HepG2 (cell line): ENCODE data around the gene MDFI. TPM values are rescaled to one million over a fixed set of nuclear protein-coding genes. Genes with fewer than 3 reads are reported as not detected.

Experiments used
- ARID2 ChIP-seq: sonication (generic); formaldehyde crosslinking; IDR thresholded peaks from 2 replicates; pipeline ENCODE4 v1.8.1; 2022; ENCODE audit warnings: mild to moderate bottlenecking, missing genetic modification reagents, borderline replicate concordance
- CHD4 ChIP-seq: fragments of 200-600 bp; sonication (generic); IDR thresholded peaks from 2 replicates; pipeline ENCODE4 v1.7.0; 2017; ENCODE audit warnings: mild to moderate bottlenecking, low read length, borderline replicate concordance
- GABPA ChIP-seq, 2 experiments: IDR thresholded peaks; 2 replicates each; pipeline ENCODE4 v1.6.1; 2011 to 2016; ENCODE audit warnings: low read depth in 2 of 2, low read length in 1 of 2, missing biosample characterization in 1 of 2, missing genetic modification characterization in 1 of 2
- GLMP ChIP-seq: sonication (generic); formaldehyde crosslinking; IDR thresholded peaks from 2 replicates; pipeline ENCODE4 v1.9.0; 2021; ENCODE audit warnings: missing genetic modification reagents, mild to moderate bottlenecking, borderline replicate concordance
- HIVEP1 ChIP-seq: sonication (generic); formaldehyde crosslinking; IDR thresholded peaks from 2 replicates; pipeline ENCODE4 v1.4.0; 2020; ENCODE audit warnings: mild to moderate bottlenecking, missing genetic modification reagents
- HMGXB4 ChIP-seq, 2 experiments: sonication (generic) in 1 of 2; formaldehyde crosslinking in 1 of 2; IDR thresholded peaks; 2 replicates each; pipeline versions ENCODE4 v1.4.0 to v1.6.1; 2018 to 2020; ENCODE audit warnings: missing genetic modification reagents in 2 of 2, borderline replicate concordance in 1 of 2, low read depth in 1 of 2, mild to moderate bottlenecking in 1 of 2, missing biosample characterization in 1 of 2
- HOXA3 ChIP-seq: sonication (generic); formaldehyde crosslinking; IDR thresholded peaks from 2 replicates; pipeline ENCODE4 v1.5.0; 2020; ENCODE audit warnings: missing genetic modification reagents
- IKZF1 ChIP-seq: fragments of 450-650 bp; IDR thresholded peaks from 2 replicates; pipeline ENCODE4 v1.7.1; 2016
- KAT2B ChIP-seq: fragments of 150-350 bp; IDR thresholded peaks from 2 replicates; pipeline ENCODE4 v1.6.1; 2014; ENCODE audit warnings: low read depth, low read length, borderline replicate concordance
- KLF16 ChIP-seq, 2 experiments: sonication (generic) in 1 of 2; formaldehyde crosslinking in 1 of 2; IDR thresholded peaks; 2 replicates each; pipeline versions ENCODE4 v1.6.1 to v1.8.0; 2016 to 2023; ENCODE audit warnings: missing genetic modification reagents in 2 of 2, missing compliant biosample characterization in 1 of 2
- NR2F2 ChIP-seq: IDR thresholded peaks from 2 replicates; pipeline ENCODE4 v1.6.1; 2012; ENCODE audit warnings: low read depth, inconsistent platforms, borderline replicate concordance
- ONECUT2 ChIP-seq: sonication (generic); formaldehyde crosslinking; IDR thresholded peaks from 2 replicates; pipeline ENCODE4 v1.4.0; 2020; ENCODE audit warnings: missing genetic modification reagents
- PHF8 ChIP-seq: sonication (generic); formaldehyde crosslinking; IDR thresholded peaks from 2 replicates; pipeline ENCODE4 v1.5.0; 2020; ENCODE audit warnings: missing genetic modification reagents
- RCOR2 ChIP-seq: IDR thresholded peaks from 2 replicates; pipeline ENCODE4 v1.6.1; 2016; ENCODE audit warnings: missing biosample characterization, missing genetic modification reagents
- SNAI1 ChIP-seq: sonication (generic); formaldehyde crosslinking; IDR thresholded peaks from 2 replicates; pipeline ENCODE4 v1.5.0; 2020; ENCODE audit warnings: mild to moderate bottlenecking, missing genetic modification reagents, borderline replicate concordance
- TARDBP ChIP-seq: sonication (generic); formaldehyde crosslinking; IDR thresholded peaks from 2 replicates; pipeline ENCODE4 v1.8.0; 2022; ENCODE audit warnings: mild to moderate bottlenecking, missing genetic modification reagents
- TBX2 ChIP-seq: sonication (generic); formaldehyde crosslinking; IDR thresholded peaks from 2 replicates; pipeline ENCODE4 v1.5.0; 2020; ENCODE audit warnings: missing genetic modification reagents, mild to moderate bottlenecking, borderline replicate concordance
- ZNF18 ChIP-seq: sonication (generic); formaldehyde crosslinking; IDR thresholded peaks from 2 replicates; pipeline ENCODE4 v1.8.0; 2022; ENCODE audit warnings: mild to moderate bottlenecking, missing genetic modification reagents; ENCODE audit not compliant: insufficient replicate concordance
- ZNF33B ChIP-seq: sonication (generic); formaldehyde crosslinking; IDR thresholded peaks from 2 replicates; pipeline ENCODE4 v1.5.1; 2020; ENCODE audit warnings: mild to moderate bottlenecking, missing genetic modification reagents
- ZNF34 ChIP-seq: sonication (generic); formaldehyde crosslinking; IDR thresholded peaks from 2 replicates; pipeline ENCODE4 v1.4.0; 2020; ENCODE audit warnings: mild to moderate bottlenecking, missing genetic modification reagents, borderline replicate concordance
- polyA plus RNA-seq, 8 experiments: library from polyadenylated mRNA; depleted of rRNA in 3 of 8; stranded (reverse) in 7 of 8; unstranded in 1 of 8; fragments of >200 nt; fragmentation: Illumina TruSeq in 4 of 8; extraction: Trizol in 4 of 8; gene quantifications; 2 replicates each; pipeline versions ENCODE4 v1.2.1 to v1.2.3, GENCODE V29; 2011 to 2016; ENCODE audit warnings: low read depth in 4 of 8, missing spikeins in 1 of 8, mixed read lengths in 1 of 8; ENCODE audit not compliant: insufficient read depth in 1 of 8
- total RNA-seq, 5 experiments: library from RNA; depleted of rRNA; stranded (reverse); fragments of >200 nt; fragmentation: Illumina TruSeq; extraction: Trizol; gene quantifications; 2 replicates each; pipeline ENCODE4 v1.2.3, GENCODE V29; 2016; ENCODE audit warnings: low read depth in 1 of 5
- TF ChIP-seq, protein P1 (sequence below): sonication (generic); formaldehyde crosslinking; IDR thresholded peaks from 2 replicates; pipeline ENCODE4 v1.8.0; 2022; ENCODE audit warnings: low read depth, missing genetic modification reagents
- TF ChIP-seq, protein P2 (sequence below): sonication (generic); formaldehyde crosslinking; IDR thresholded peaks from 2 replicates; pipeline ENCODE4 v1.5.0; 2020; ENCODE audit warnings: missing genetic modification reagents

Gene MDFI
- total and polyA plus RNA-seq, 2 of the 13 experiments (the other 11 are each of a cell fraction or from before 2014, with no cell fraction given), result 0.28 TPM; not detected in 1

DNA sequence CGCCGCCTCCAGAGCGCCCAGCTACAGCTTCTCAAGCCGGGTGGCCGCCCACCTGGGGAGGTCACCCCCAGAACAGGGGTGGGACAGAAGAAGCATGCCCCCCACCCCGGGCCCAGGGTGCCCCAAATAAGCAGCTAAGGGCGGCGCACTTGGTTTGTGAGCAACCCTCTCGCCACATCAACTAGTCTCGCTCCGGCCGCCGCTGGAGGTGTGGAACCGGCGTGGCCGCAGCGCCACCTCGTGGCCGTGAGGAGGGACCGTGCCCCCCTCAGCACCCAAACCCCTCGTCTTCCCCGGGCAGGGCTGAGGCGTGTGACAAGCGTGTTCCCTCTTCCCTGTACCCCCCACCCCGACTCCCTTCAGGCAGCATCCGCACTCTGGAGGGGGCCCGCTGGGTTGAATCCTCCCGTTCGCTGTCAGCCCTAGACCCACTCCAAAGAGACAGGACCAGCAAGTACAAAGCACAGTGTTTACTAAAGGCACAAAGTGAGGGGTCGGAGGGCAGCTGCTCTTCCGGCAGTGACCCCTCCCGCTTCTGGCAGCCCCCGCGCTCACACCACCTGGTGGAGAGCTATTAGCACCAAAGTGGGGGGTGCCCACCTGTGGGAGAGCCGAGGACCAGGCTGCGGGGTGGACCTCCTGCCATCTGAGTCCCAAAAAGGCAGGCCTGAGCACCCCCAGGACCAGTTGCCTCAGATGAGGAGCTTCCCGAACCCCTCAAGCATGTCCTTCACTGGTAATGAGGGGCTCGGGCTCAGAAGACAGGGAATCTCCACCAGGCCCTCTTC, 45.4 kb downstream of the MDFI start (continued):
- TF ChIP-seq, protein P1, sequence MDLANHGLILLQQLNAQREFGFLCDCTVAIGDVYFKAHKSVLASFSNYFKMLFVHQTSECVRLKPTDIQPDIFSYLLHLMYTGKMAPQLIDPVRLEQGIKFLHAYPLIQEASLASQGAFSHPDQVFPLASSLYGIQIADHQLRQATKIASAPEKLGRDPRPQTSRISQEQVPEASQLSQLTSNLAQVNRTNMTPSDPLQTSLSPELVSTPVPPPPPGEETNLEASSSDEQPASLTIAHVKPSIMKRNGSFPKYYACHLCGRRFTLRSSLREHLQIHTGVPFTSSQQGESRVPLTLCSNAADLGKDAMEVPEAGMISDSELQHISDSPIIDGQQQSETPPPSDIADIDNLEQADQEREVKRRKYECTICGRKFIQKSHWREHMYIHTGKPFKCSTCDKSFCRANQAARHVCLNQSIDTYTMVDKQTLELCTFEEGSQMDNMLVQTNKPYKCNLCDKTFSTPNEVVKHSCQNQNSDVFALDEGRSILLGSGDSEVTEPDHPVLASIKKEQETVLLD (CRISPR knock-in tag), result no peak
- TF ChIP-seq ZNF18, result peak; percentile 61
- TF ChIP-seq TBX2 (CRISPR knock-in tag), result peak; percentile 85
- TF ChIP-seq SNAI1 (CRISPR knock-in tag), result no peak
- peak; percentile 40; the same call in 1 of the 2 replicates for TF ChIP-seq TARDBP (CRISPR knock-in tag)
- no peak for TF ChIP-seq ONECUT2
- TF ChIP-seq IKZF1, result no peak
- TF ChIP-seq GABPA (IDR thresholded peaks at IDR 0.05; ENCODE audit: low read depth, low read length), result no peak
- TF ChIP-seq GABPA (CRISPR knock-in tag; IDR thresholded peaks at IDR 0.05; ENCODE audit: low read depth), result no peak
- no peak for TF ChIP-seq ARID2 (CRISPR knock-in tag)
- peak; percentile 79; the same call in 1 of the 2 replicates for TF ChIP-seq ZNF33B (CRISPR knock-in tag)
- no peak for TF ChIP-seq HOXA3 (CRISPR knock-in tag)
- no peak for TF ChIP-seq GLMP (CRISPR knock-in tag)
- TF ChIP-seq ZNF34 (CRISPR knock-in tag), result 0 out of 2 replicates have a peak, but pooled peaks have one; percentile 60
- TF ChIP-seq, protein P2, sequence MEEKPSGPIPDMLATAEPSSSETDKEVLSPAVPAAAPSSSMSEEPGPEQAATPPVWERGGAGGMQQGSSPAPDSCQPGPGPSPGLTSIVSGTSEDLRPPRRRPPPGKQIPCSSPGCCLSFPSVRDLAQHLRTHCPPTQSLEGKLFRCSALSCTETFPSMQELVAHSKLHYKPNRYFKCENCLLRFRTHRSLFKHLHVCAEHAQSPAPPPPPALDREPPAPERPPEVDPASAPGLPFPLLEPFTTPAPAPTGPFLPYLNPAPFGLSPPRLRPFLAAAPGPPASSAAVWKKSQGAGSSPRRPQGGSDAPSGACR, result peak; percentile 59; the same call in 1 of the 2 replicates
- peak; percentile 92 to 93 for TF ChIP-seq HMGXB4 (CRISPR knock-in tag; IDR thresholded peaks at IDR 0.05; ENCODE audit: borderline replicate concordance in 1 of 2, low read depth in 1 of 2)
- peak; percentile 34; the same call in 1 of the 2 replicates for TF ChIP-seq HIVEP1 (CRISPR knock-in tag)
- peak; percentile 24; the same call in 1 of the 2 replicates for TF ChIP-seq PHF8 (CRISPR knock-in tag)
- TF ChIP-seq CHD4, result no peak
- no peak for TF ChIP-seq NR2F2
- no peak for TF ChIP-seq RCOR2 (CRISPR knock-in tag)
- no peak for TF ChIP-seq KAT2B
- TF ChIP-seq KLF16 (CRISPR knock-in tag; IDR thresholded peaks at IDR 0.05), result peak in 1 of 2 experiments; percentile 43; a peak in 1 of 4 replicates
